NCI-H1105 treated with DMSO at 0.1 percent for 48 hours (cell line): ENCODE measurements around the gene GPR42.
"Not testable (repeated sequence)": the region's sequence is repeated elsewhere in the genome, so short reads cannot be mapped to it uniquely, and the experiment has no call there.

ENCODE experiments used
- DNase-seq: peaks from one replicate; lab custom pipeline; 2025; lab: John Stamatoyannopoulos, UW

Gene GPR42

GRCh38 chr19:35363711-35364425 is 7.0 kb upstream of the GPR42 start:
- no peak for DNase-seq

GRCh38 chr19:35365303-35365702 is 5.6 kb upstream of the GPR42 start:
- DNase-seq = no peak

DNA sequence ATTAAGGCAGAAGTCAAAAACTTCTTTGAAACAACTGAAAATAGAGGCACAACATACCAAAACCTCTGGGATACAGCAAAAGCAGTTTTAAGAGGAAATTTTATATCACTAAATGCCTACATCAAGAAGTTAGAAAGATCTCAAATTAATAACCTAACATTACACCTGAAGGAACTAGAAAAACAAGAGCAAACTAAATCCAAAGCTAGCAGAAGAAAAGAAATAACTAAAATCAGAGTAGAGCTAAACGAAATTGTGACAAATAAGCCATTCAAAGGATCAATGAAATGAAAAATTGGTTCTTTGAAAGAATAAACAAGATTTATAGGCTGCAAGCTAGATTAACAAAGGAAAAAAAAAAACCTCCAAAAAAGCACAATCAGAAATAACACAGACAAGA is 2.5 kb upstream of the GPR42 start:
- DNase-seq = no peak

GRCh38 chr19:35369522-35369921 is 1.3 kb upstream of the GPR42 start:
- DNase-seq = no peak

DNA sequence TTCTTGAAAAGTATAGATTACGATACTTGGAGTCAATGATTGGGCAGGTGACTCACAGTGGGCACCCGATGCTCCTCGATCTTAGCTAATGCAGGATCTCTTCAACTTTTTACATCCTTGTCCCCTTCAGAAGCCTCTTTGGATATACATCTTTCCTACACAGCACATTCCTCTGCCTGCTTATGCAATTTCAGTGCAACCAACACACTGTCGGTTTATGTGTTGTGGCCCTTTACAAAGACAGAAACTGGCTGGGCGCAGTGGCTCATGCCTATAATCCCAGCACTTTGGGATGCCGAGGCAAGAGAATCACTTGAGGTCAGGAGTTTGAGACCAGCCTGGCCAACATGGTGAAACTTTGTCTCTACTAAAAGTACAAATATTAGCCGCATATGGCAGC is 2.6 kb downstream of the GPR42 start:
- no peak for DNase-seq

DNA sequence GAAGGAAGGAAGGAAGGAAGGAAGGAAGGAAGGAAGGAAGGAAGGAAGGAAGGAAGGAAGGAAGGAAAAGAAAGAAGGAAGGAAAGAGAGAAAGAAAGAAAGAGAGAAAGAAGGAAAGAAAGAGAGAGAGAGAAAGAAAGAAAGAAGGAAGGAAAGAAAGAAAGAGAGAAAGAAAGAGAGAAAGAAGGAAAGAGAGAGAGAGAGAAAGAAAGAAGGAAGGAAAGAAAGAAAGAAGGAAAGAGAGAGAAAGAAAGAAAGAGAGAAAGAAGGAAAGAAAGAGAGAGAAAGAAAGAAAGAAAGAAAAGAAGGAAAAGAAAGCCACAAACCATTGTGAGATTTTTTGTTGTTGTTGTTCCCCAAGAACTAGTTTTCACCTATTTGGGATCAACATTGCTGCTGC is 3.2 kb downstream of the GPR42 start:
- DNase-seq = not testable (repeated sequence)

DNA sequence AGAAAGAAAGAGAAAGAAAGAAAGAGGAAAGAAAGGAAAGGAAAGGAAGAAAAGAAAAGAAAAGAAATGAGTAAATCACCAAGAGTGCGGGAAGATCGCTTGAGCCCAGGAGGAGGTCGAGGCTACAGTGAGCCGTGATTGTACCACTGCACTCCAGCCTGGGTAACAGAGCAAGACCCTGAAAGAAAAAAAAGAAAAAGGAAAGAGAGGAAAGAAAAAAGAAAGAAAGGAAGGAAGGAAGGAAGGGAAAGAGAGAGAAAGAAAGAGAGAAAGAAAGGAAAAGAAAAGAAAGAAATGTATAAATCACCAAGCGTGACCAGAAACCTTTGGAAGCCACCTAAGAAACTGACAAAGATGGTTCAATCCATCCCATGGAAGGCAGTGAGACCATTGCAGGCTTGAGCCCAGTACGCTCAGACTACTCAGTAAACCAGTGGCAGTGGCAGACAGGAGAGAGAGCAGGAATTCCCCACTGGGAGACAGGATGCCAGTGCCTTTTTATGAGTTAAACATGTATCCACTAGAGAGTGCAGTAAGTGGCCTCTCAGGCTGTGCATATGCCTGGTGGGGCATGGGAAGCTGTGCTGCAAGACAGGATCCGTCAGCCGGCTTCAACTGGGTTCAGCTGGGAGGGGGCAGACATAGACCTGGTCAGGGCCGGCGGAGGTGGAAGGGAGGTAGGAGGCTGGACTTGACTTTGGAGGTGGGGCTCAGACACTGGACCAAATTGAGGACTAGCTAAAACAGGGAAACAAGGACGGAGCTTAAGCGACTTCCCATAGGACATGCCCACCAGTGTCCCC is 4.8 kb downstream of the GPR42 start:
- DNase-seq = no peak

DNA sequence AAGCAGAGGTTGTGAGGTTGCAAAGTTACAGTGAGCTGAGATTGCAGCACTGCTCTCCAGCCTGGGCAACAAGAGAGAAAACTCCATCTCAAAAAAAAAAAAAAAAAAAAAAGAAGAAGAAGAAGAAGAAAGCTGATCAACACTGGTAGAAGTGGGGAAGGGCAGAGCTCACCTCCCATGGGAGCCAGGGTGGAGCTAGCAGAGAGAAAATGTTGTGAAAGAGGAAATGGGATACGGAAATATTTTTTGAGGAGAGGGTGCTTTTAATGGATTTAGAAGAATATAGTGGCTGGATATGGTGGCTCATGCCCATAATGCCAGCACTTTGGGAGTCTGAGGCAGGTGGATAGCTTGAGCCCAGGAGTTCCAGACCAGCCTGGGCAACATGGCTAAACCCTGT is 6.8 kb downstream of the GPR42 start:
- no peak for DNase-seq

DNA sequence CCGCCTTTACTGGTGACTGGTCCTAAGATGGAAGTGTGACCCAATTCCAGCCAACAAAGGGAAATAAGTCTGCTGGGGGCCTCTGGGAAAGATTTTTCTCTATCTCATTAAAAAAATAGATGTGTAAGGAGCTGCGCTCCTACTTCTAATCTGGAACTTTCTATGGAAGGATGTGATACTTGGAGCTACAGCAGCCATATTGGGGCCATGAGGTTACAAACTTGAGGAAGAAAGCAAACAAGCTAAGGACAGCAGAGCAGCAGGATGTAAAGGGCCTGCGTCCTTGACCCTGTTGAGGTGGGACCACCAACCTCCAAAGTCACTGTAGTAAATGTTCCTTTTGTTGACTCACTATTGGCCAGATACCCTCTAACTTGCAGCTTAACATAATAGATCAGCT is 7.5 kb downstream of the GPR42 start:
- DNase-seq = no peak

DNA sequence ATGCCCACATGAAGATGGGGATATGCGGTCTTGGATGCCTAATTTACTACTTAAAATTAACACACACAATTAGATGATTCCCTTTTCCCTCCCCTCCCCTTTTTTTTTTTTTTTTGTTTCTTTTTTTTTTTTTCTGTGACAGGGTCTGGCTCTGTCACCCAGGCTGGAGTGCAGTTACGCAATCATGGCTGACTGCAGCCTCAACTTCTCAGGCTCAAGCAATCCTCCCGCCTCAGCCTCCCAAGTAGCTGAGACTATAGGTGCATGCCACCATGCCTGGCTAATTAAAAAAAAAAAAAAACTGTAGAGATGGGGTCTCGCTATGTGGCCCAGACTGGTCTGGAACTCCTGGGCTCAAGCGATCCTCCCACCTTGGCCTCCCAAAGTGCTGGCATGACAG is 8.7 kb downstream of the GPR42 start:
- not testable (repeated sequence) for DNase-seq

GRCh38 chr19:35379992-35380391 is 9.1 kb downstream of the GPR42 start:
- no peak for DNase-seq

- no peak for DNase-seq
Measured at GRCh38 chr19:35380450-35381124, 9.7 kb downstream of the GPR42 start.

DNA sequence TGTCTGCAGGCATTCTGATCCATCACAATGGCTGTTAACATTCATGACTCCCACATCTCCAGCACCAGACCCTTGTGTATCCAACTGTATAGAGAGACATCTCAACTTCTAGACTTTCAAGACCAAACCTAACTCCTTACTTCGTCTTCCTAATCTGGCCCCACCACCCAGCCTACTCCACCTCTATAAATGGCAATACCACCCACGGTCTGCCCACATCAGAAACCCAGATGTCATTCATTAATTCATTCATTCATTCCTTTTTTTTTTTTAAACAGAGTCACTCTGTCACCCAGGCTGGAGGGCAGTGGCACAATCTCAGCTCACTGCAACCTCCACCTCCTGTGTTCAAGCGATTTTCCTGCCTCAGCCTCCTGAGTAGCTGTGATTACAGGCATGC is 10.4 kb downstream of the GPR42 start:
- no peak for DNase-seq

DNA sequence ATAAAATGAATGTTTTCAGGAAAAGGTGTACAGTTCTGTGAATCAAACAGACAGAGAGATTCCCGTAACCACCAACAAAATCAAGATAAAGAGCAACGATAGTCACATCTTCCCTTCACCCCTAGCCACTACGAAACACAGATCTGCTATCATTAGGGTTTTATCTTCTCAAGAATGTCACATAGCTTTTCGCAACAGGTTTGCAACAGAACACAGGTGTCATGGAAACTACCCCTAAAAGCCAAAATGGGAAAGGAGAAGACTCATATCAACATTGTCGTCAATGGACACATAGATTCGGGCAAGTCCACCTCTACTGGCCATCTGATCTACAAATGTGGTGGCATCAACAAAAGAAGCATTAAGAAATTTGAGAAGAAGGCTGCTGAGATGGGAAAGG is 11.1 kb downstream of the GPR42 start:
- no peak for DNase-seq

DNA sequence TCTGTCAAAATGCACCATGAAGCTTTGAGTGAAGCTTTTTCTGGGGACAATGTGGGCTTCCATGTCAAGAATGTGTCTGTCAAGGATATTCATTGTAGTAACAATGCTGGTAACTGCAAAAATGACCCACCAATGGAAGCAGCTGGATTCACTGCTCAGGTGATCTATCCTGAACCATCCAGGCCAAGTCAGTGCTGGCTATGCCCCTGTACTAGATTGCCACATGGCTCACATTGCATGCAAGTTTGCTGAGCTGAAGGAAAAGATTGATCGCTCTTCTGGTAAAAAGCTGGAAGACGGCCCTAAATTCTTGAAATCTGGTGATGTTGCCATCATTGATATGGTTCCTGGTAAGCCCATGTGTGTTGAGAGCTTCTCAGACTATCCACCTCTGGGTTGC is 12.7 kb downstream of the GPR42 start:
- no peak for DNase-seq

- DNase-seq = no peak
Measured at GRCh38 chr19:35388277-35389054, 17.6 kb downstream of the GPR42 start.

DNA sequence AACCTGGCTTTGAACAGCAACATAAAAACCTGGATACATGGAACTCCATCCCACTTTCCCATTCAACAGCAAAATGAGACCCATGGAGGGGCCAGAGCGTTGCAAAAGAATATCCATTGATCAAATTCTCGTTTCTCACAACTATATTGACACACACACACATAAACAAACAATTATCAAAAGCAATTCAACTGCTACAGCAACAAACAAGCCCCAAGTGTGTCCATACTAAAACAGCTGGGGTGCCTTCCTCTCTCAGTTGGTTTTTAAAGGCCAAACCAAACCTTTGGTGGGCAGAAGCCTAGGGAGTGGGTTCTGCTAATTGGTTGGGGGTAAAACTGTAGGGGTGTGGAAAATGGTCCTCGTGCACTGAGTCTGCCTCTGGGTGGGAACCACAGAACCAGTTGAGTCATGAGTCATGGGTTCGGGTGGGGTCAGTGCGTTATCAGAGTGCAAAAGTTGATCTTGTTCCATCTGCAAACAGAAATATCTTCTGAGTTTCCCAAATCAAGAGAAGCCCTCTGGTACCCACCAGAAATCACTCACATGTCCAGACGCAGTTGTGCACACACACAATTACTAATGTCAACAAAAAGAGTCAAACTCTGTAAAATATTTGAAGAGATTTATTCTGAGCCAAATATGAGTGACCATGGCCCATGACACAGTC is 18.5 kb downstream of the GPR42 start:
- DNase-seq = no peak

DNA sequence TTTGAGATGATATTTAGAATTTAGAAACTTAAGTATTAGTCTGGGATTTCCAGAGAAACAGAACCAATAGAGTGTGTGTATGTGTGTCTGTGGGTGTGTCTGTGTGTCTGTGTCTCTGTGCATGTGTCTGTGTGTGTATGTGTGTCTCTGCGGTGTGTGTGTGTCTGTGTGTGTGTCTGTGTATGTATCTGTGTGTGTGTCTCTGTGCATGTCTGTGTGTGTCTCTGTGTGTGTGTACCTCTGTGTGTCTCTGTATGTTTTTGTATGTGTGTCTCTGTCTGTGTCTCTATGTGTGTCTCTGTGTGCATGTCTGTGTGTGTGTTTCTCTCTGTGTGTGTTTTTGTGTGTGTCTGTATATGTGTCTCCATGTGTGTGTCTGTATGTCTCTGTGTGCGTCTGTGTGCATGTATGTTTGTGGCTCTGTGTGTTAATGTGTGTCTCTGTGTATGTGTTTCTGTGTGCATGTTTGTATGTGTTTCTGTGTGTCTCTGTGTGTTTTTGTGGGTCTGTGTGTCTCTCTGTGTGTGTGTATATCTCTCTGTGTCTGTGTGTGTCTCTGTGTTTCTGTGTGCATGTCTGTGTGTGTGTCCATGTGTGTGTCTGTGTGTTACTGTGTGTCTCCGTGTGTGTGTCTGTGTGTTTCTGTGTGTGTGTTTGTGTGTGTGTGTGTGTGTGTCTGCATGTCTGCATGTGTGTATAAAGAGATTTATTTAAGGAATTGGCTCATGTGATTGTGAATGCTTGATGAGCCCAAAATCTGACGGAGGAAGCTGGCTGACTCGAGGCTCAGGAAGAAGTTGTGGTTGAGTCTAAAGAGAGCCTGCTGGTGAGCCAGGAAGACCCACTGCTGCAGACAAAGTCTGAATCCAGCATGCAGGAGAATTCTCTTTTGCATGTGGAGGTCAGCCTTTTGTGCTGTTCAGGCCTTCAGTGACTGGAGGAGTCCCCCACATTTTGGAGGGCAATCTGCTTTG is 22.2 kb downstream of the GPR42 start:
- no peak for DNase-seq

- no peak for DNase-seq
Measured at GRCh38 chr19:35395382-35396199, 24.7 kb downstream of the GPR42 start.
